ENCODE measurements around the gene GFPT1. TPM values are rescaled to one million over a fixed set of nuclear protein-coding genes. Genes with fewer than 3 reads are reported as not detected.

The GFPT1 gene
- total RNA-seq, 4 donors from 2014 or later = 56.7 to 125 (median 71.3) TPM

DNA sequence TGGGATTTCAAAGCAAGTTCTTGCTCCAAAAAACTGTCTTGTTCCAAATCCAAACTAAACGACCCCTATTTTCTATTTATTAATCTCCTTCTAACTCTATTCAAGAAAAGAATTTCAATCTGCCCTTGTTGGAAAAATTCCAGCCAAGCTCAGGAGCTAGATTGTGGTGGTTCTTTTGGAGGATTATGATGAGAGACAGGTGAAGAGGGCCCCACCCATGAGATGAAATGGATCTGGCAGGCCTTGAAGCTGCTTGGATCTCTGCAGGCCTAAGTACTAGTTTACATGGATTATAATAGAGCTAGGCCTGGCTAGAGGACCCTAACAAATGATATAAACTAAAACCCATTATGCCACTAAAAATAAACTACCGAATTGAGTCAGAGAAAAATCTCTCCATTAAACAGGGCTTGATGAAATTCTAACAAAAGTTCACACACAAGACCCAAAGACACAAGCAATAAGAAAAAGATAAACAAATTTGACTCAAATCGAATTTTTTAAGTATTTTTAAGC, 101.6 kb downstream of the GFPT1 start:
- 72 to 78% methylated on average over 3 of the region's 3 CpGs for WGBS, 2 donors
- DNase-seq = no peak
- no peak overlapping the region for H3K27ac ChIP-seq
- H3K36me3 ChIP-seq = no peaks in the 10 kb centered on the region
- no peak overlapping the region for H3K4me3 ChIP-seq (replicated peaks in 1 of 3)
- intact Hi-C loops (cut with DNase I) = no loop called here
- TF ChIP-seq POLR2A (IDR thresholded peaks at IDR 0.05) = no peak
- TF ChIP-seq CTCF (IDR thresholded peaks at IDR 0.05) = no peak
- H3K27me3 ChIP-seq = no peaks in the 10 kb centered on the region
- no peaks in the 10 kb centered on the region for H3K4me1 ChIP-seq
- no peaks in the 10 kb centered on the region for H3K9me3 ChIP-seq

DNA sequence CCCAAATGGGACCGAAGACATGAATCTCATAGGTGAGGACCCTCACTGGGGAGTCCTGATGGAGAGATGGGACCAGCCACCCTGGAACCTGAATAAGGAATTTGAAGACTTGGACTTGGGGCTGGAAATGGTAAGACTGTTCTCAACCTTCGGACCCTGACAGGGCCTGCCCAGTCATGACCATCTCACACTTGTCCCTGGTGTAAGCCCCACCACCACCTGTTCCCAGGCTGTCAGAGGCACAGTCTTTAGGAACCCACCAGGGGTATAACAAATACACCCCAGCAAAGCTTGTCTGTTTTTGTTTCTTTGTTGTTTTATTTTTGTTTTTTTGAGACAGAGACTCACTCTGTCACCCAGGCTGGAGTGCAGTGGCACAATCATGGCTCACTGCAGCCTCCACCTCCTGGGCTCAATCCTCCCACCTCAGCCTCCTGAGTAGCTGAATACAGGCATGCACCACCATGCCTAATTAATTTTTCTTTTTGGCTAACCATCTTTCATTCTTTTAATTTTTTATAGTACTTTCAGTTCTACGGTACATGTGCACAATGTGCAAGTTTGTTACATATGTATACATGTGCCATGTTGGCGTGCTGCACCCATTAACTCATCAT, 106.1 kb downstream of the GFPT1 start:
- no peaks in the 10 kb centered on the region for H3K36me3 ChIP-seq
- no peaks in the 10 kb centered on the region for H3K9me3 ChIP-seq
- no peaks in the 10 kb centered on the region for H3K27me3 ChIP-seq
- no peaks in the 10 kb centered on the region for H3K4me1 ChIP-seq
- TF ChIP-seq CTCF (IDR thresholded peaks at IDR 0.05) (no peak), POLR2A (IDR thresholded peaks at IDR 0.05) (no peak)
- H3K27ac ChIP-seq = no peak overlapping the region
- no peak overlapping the region for H3K4me3 ChIP-seq (replicated peaks in 1 of 3)
- intact Hi-C loops (cut with DNase I) = no loop called here
- no peak for DNase-seq
- WGBS, 2 donors = 94 to 98% methylated on average over 4 of the region's 4 CpGs

- Histone ChIP-seq H3K36me3 (no peaks in the 10 kb centered on the region), H3K27ac (no peak overlapping the region), H3K4me3 (replicated peaks in 1 of 3) (no peak overlapping the region), H3K27me3 (no peaks in the 10 kb centered on the region), H3K9me3 (no peaks in the 10 kb centered on the region), H3K4me1 (no peaks in the 10 kb centered on the region)
- 84 to 85% methylated on average over 9 of the region's 9 CpGs for WGBS, 2 donors
- TF ChIP-seq CTCF (IDR thresholded peaks at IDR 0.05) = no peak
- no peak for TF ChIP-seq POLR2A (IDR thresholded peaks at IDR 0.05)
- intact Hi-C loops (cut with DNase I) = no loop called here
- no peak for DNase-seq
Measured at GRCh38 chr2:69279931-69280681, 106.9 kb downstream of the GFPT1 start.

DNA sequence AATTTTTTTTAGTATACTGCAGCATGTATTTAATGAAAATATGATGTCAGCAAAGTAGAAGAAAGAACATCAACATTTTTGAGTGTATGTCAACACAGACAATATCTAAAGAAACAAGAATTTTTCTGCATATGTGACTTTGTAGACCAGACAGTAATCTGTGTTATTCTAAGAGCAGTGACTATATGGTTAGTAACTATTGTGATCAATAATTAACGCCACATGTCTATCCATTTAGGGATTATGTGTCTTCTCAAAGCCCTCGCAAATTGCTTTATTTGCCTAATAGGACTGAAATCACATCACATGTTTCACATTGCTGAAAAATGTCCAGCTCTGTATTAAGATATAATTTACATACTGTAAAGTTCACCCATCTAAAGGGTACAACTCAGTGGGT, 107.8 kb downstream of the GFPT1 start:
- WGBS, 2 donors = 95 to 99% methylated on average over 2 of the region's 2 CpGs
- Histone ChIP-seq H3K4me1 (no peaks in the 10 kb centered on the region), H3K36me3 (no peaks in the 10 kb centered on the region), H3K9me3 (no peaks in the 10 kb centered on the region), H3K27me3 (no peaks in the 10 kb centered on the region), H3K27ac (no peak overlapping the region), H3K4me3 (replicated peaks in 1 of 3) (no peak overlapping the region)
- TF ChIP-seq POLR2A (IDR thresholded peaks at IDR 0.05) = no peak
- TF ChIP-seq CTCF (IDR thresholded peaks at IDR 0.05) = no peak
- intact Hi-C loops (cut with DNase I) = no loop called here
- no peak for DNase-seq

DNA sequence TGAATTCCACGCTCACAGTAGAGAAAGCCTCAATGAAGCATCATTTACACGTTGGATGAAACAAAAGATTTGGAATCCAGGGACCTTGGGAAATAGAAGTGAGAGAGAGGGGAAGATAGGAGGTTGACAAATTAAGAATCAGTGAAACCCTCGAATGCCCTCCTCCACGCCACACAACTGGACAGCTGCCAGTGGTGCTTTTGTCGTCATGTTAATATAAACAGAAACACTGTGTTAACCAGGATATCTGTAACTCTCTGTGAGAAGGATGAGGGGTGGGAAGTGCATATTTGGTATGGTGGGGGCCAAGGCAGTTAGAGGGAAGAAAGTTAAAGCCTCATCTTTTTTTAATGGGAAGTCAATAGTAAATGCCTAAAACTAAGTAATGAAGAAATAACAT, 108.7 kb downstream of the GFPT1 start:
- DNase-seq = peak; percentile 69 to 81
- no peaks in the 10 kb centered on the region for H3K27me3 ChIP-seq
- no peaks in the 10 kb centered on the region for H3K36me3 ChIP-seq
- no peaks in the 10 kb centered on the region for H3K4me1 ChIP-seq
- TF ChIP-seq CTCF (IDR thresholded peaks at IDR 0.05) = no peak
- TF ChIP-seq POLR2A (IDR thresholded peaks at IDR 0.05) = no peak
- H3K4me3 ChIP-seq (replicated peaks in 1 of 3) = no peak overlapping the region
- no peaks in the 10 kb centered on the region for H3K9me3 ChIP-seq
- 35 to 38% methylated on average over 5 of the region's 5 CpGs for WGBS, 2 donors
- intact Hi-C loops (cut with DNase I) = no loop called here
- H3K27ac ChIP-seq = no peak overlapping the region
